C4-2B (cell line): Measurements from ENCODE around the gene MED9.

Experiments used
- ZFX ChIP-seq: fragments of 450-650 bp; IDR thresholded peaks from 2 replicates; pipeline ENCODE4 v1.6.1; 2017
- TF ChIP-seq, protein P1 (sequence below): fragments of 450-650 bp; conservative IDR thresholded peaks from 2 replicates; pipeline ENCODE4 v1.5.1; 2017; ENCODE audit warnings: mild to moderate bottlenecking

DNA sequence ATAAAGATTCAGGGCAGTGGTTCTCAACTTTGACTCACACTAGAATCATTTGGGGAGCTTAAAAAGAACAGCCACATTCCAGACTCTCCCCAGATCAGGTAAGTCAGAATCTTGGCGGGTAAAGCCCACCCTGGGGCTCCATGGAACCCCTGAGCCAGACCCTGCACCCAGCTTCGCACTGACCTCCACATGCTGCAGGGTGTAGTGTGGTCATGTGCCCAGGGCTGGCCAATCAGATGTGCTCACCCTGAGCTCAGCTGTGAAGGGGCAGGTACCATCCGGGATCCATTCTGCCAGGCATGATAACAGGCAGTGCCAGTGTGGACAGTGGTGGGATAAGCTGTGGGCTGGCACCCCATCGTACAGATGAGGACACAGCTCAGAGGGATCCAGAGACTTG, 28.1 kb upstream of the MED9 start:
- TF ChIP-seq, protein P1, sequence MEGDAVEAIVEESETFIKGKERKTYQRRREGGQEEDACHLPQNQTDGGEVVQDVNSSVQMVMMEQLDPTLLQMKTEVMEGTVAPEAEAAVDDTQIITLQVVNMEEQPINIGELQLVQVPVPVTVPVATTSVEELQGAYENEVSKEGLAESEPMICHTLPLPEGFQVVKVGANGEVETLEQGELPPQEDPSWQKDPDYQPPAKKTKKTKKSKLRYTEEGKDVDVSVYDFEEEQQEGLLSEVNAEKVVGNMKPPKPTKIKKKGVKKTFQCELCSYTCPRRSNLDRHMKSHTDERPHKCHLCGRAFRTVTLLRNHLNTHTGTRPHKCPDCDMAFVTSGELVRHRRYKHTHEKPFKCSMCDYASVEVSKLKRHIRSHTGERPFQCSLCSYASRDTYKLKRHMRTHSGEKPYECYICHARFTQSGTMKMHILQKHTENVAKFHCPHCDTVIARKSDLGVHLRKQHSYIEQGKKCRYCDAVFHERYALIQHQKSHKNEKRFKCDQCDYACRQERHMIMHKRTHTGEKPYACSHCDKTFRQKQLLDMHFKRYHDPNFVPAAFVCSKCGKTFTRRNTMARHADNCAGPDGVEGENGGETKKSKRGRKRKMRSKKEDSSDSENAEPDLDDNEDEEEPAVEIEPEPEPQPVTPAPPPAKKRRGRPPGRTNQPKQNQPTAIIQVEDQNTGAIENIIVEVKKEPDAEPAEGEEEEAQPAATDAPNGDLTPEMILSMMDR = no peak
- TF ChIP-seq ZFX = no peak
